MM.1S (cell line): ENCODE measurements around the gene ZBTB22.
A peak's percentile ranks its signal among the peaks of the same experiment; 100 is the strongest.

ENCODE experiments used
- CTCF ChIP-seq: fragments of 300-600 bp; sonication (generic); IDR thresholded peaks from 2 replicates; pipeline ENCODE4 v1.5.1; 2016; ENCODE audit warnings: antibody characterized with exemption, low read length, mixed read lengths
- EZH2 ChIP-seq: fragments of 300-600 bp; sonication (generic); optimal IDR thresholded peaks from 2 replicates; pipeline ENCODE3; 2017; ENCODE audit warnings: low read depth, mild to moderate bottlenecking, antibody characterized with exemption, low read length, mixed read lengths
- EZH2phosphoT487 ChIP-seq: fragments of 300-600 bp; sonication (generic); IDR thresholded peaks from 2 replicates; pipeline ENCODE4 v1.6.1; 2018; ENCODE audit warnings: antibody characterized with exemption, low read length

- TF ChIP-seq EZH2 = no peak
- peak; percentile 30 for TF ChIP-seq CTCF
- TF ChIP-seq EZH2phosphoT487 = no peak
These were observed 5.0 kb downstream of the ZBTB22 start for GRCh38 chr6:33312361-33313104.
